HEK293 (cell line): ENCODE measurements around the gene KRTAP12-3.

Source experiments
- BCL11A ChIP-seq: fragments of 450-650 bp; formaldehyde crosslinking; IDR thresholded peaks from 2 replicates; pipeline ENCODE4 v1.5.1; 2016; ENCODE audit warnings: low read depth, missing biosample characterization, missing genetic modification characterization
- CTCF ChIP-seq: fragments of 450-650 bp; formaldehyde crosslinking; IDR thresholded peaks from 2 replicates; pipeline ENCODE4 v1.5.1; 2016; ENCODE audit warnings: missing biosample characterization, missing genetic modification characterization
- KLF17 ChIP-seq: fragments of 450-650 bp; formaldehyde crosslinking; IDR thresholded peaks from 2 replicates; pipeline ENCODE4 v1.5.1; 2016; ENCODE audit warnings: missing biosample characterization, missing genetic modification characterization
- KLF7 ChIP-seq: fragments of 450-650 bp; formaldehyde crosslinking; IDR thresholded peaks from 2 replicates; pipeline ENCODE4 v1.5.1; 2016; ENCODE audit warnings: missing biosample characterization, missing genetic modification characterization, borderline replicate concordance
- KLF8 ChIP-seq: fragments of 450-650 bp; formaldehyde crosslinking; IDR thresholded peaks from 2 replicates; pipeline ENCODE4 v1.5.1; 2016; ENCODE audit warnings: missing biosample characterization, missing genetic modification characterization
- TSHZ1 ChIP-seq: fragments of 450-650 bp; formaldehyde crosslinking; IDR thresholded peaks from 2 replicates; pipeline ENCODE4 v1.5.1; 2016; ENCODE audit warnings: missing biosample characterization, missing genetic modification characterization, borderline replicate concordance
- ZFP3 ChIP-seq: fragments of 450-650 bp; formaldehyde crosslinking; IDR thresholded peaks from 2 replicates; pipeline ENCODE4 v1.5.1; 2016; ENCODE audit warnings: low read depth, missing biosample characterization, missing genetic modification characterization
- ZFP37 ChIP-seq: fragments of 450-650 bp; formaldehyde crosslinking; IDR thresholded peaks from 2 replicates; pipeline ENCODE4 v1.5.1; 2016; ENCODE audit warnings: missing biosample characterization, missing genetic modification characterization
- ZNF155 ChIP-seq: fragments of 450-650 bp; formaldehyde crosslinking; IDR thresholded peaks from 2 replicates; pipeline ENCODE4 v1.5.1; 2016; ENCODE audit warnings: missing biosample characterization, missing genetic modification characterization
- ZNF510 ChIP-seq: fragments of 450-650 bp; formaldehyde crosslinking; IDR thresholded peaks from 2 replicates; pipeline ENCODE4 v1.5.1; 2018; ENCODE audit warnings: mild to moderate bottlenecking, missing genetic modification characterization, missing biosample characterization; ENCODE audit not compliant: insufficient replicate concordance
- ZNF660 ChIP-seq: fragments of 450-650 bp; IDR thresholded peaks from 2 replicates; pipeline ENCODE4 v1.5.1; 2018; ENCODE audit warnings: missing biosample characterization, mild to moderate bottlenecking, missing genetic modification characterization
- ZNF670 ChIP-seq: fragments of 450-650 bp; formaldehyde crosslinking; IDR thresholded peaks from 2 replicates; pipeline ENCODE4 v1.5.1; 2016; ENCODE audit warnings: missing biosample characterization, missing genetic modification characterization, low read depth
- ZNF830 ChIP-seq: fragments of 450-650 bp; IDR thresholded peaks from 2 replicates; pipeline ENCODE4 v1.5.0; 2018; ENCODE audit warnings: missing biosample characterization, missing genetic modification characterization, low read depth, mild to moderate bottlenecking, moderate library complexity

GRCh38 chr21:44630440-44630839 lies 27.3 kb upstream of the KRTAP12-3 start:
- no peak for TF ChIP-seq CTCF (tag by site-specific recombination)
- no peak for TF ChIP-seq BCL11A (tag by site-specific recombination)
- no peak for TF ChIP-seq ZNF155 (tag by site-specific recombination)
- TF ChIP-seq KLF17 (tag by site-specific recombination), result no peak
- TF ChIP-seq ZNF830 (tag by site-specific recombination), result no peak
- no peak for TF ChIP-seq TSHZ1 (tag by site-specific recombination)
- TF ChIP-seq KLF8, result no peak
- no peak for TF ChIP-seq ZFP3 (tag by site-specific recombination)
- no peak for TF ChIP-seq KLF7
- TF ChIP-seq ZNF660 (tag by site-specific recombination), result no peak
- TF ChIP-seq ZFP37 (tag by site-specific recombination), result no peak
- TF ChIP-seq ZNF510, result no peak
- TF ChIP-seq ZNF670 (tag by site-specific recombination), result no peak
